HL-60/S4 treated with retinoic acid at 250 ng/mL for 4 days and 3 days (cell line): ENCODE data around the gene AKT1.
"Not testable (repeated sequence)": the region's sequence is repeated elsewhere in the genome, so short reads cannot be mapped to it uniquely, and the experiment has no call there.

Experiments
- in situ Hi-C: fragments of 300-500 bp; cut with MboI; formaldehyde crosslinking; loops from 2 replicates; pipeline ENCODE4 v1.7.0; 2022; ENCODE audit warnings: low sequenced_read_pairs

Gene AKT1

GRCh38 chr14:104819361-104819781 lies 23.8 kb upstream of the AKT1 start:
- in situ Hi-C loops = no loop called here

- in situ Hi-C loops = no loop called here
Measured at GRCh38 chr14:104818714-104819161, 23.2 kb upstream of the AKT1 start.

GRCh38 chr14:104817930-104818713 lies 22.6 kb upstream of the AKT1 start:
- in situ Hi-C loops = no loop called here

- in situ Hi-C loops = no loop called here
Measured at GRCh38 chr14:104816616-104816884, 21.0 kb upstream of the AKT1 start.

- in situ Hi-C loops = not testable (repeated sequence)
Measured at GRCh38 chr14:104814701-104815100, 19.2 kb upstream of the AKT1 start.

GRCh38 chr14:104813286-104813685 lies 17.7 kb upstream of the AKT1 start:
- in situ Hi-C loops = no loop called here

- in situ Hi-C loops = no loop called here
Measured at GRCh38 chr14:104810316-104810715, 14.8 kb upstream of the AKT1 start.

- in situ Hi-C loops = no loop called here
Measured at GRCh38 chr14:104808456-104808855, 12.9 kb upstream of the AKT1 start.

- in situ Hi-C loops = no loop called here
Measured at GRCh38 chr14:104806625-104807465, 11.3 kb upstream of the AKT1 start.

- in situ Hi-C loops = no loop called here
Measured at GRCh38 chr14:104805941-104806624, 10.5 kb upstream of the AKT1 start.

GRCh38 chr14:104805326-104805678 lies 9.8 kb upstream of the AKT1 start:
- in situ Hi-C loops = no loop called here

GRCh38 chr14:104804481-104805325 lies 9.2 kb upstream of the AKT1 start:
- in situ Hi-C loops = no loop called here

- in situ Hi-C loops = no loop called here
Measured at GRCh38 chr14:104803912-104804410, 8.4 kb upstream of the AKT1 start.

GRCh38 chr14:104803280-104803911 lies 7.8 kb upstream of the AKT1 start:
- in situ Hi-C loops = no loop called here

GRCh38 chr14:104802394-104803184 lies 7.0 kb upstream of the AKT1 start:
- in situ Hi-C loops = no loop called here

- in situ Hi-C loops = no loop called here
Measured at GRCh38 chr14:104801520-104802393, 6.2 kb upstream of the AKT1 start.

- in situ Hi-C loops = no loop called here
Measured at GRCh38 chr14:104800771-104801519, 5.4 kb upstream of the AKT1 start, which contains the start of gene ZBTB42. TSS of gene ZBTB42 (plus strand) at chr14:104801101. CDS start at chr14:104801198, 97 bp downstream.
